Stimulated activated CD4-positive, alpha-beta T cell treated with anti-CD3 and anti-CD28 coated beads, TNF-alpha, amount 100 ng/mL, for 4 hours (primary cell): ENCODE measurements around the gene SOST.
A peak's percentile ranks its signal among the peaks of the same experiment; 100 is the strongest.

ENCODE experiments used
- DNase-seq, 3 experiments: peaks; one replicate each; pipeline ENCODE4 v3.0.0-alpha.2; 2020; ENCODE audit warnings: low read depth in 3 of 3

Gene SOST

DNA sequence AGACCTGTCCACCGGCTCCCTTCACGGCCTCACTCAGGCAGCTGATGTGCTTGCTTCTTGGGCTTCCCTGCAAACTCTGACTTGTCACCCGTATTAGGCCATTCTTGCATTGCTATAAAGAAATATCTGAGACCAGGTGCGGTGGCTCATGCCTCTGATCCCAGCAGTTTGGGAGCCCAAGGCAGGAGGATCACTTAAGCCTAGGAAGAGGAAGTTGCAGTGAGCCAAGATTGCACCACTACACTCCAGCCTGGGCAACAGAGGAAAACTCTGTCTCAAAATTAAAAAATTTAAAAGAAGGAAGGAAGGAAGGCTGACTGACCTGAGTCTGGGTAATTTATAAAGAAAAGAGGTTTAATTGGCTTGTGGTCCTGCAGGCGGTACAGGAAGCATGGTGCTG lies 17.0 kb downstream of the SOST start:
- DNase-seq = no peak

DNA sequence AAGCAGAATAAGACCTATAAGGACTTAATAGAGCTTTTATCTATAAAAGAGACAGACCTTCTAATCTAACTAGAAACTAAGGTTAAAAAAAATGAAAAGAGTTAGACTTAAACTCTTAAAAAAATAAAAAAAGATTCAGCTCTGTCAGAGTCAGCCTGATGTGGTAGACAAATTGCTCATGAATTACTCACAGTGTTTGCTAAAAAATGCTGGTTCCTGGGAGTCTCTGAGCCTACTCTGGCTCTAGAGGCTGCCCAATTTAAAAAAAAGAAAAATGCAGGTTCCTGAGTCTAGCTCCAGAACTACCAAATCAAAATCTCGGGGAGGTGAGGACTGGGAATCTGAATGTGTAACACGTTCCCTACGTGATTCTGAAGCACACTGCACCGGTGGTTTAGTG lies 18.1 kb downstream of the SOST start:
- no peak for DNase-seq

DNA sequence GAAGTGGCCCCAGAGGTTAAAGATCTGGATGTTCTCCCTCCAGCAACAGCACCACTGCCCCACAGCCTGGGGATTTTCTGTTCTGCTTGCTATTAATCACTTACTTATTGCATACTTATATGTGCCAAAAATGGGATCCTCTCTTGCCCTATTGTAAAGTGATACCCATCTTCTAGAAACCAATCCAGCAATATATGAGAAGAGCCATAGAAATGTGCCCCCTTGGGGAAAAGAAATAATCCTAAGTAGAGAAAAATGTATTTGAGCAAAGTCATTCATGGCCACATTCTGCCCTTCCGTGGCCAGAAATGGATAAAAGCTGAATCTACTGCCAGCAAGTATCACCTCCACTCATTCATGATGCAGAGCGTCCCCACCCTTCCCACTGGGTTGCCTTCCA lies 20.9 kb downstream of the SOST start:
- no peak for DNase-seq

DNA sequence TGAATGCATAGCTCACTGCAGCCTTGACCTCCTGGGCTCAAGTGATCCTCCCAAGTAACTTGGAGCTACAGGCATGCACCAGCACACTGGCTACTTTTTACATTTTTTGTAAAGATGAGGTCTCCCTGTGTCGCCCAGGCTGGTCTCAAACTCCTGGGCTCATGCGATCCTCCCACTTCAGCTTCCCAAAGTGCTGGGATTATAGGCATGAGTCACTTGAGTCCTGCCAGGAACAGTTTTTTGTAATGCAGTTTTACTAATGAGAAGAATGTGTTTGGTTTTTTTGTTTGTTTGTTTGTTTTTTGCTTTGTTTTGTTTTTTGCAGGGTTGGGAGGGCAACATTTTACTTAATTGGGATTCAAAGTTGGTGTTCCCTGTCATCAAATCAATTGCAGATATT lies 22.2 kb downstream of the SOST start:
- no peak for DNase-seq

DNA sequence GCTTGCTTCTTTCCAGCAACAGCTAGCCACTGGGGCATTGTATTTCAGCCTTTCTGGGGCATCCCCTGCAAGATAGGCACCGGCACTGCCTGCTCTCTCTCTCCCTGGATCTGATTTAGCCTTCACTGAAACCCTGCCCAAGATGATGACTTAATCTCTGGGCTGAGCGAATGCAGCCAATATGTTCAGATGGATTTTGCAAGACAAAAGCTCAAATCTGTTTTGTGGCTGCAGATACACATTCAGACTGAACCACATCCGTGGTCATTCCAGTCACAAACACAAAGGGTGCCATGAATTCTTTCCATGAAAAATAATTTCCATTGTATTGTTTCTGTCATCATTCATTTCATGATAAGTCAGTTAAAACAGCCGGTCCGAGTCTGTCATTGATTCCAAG lies 24.2 kb downstream of the SOST start:
- DNase-seq = no peak

DNA sequence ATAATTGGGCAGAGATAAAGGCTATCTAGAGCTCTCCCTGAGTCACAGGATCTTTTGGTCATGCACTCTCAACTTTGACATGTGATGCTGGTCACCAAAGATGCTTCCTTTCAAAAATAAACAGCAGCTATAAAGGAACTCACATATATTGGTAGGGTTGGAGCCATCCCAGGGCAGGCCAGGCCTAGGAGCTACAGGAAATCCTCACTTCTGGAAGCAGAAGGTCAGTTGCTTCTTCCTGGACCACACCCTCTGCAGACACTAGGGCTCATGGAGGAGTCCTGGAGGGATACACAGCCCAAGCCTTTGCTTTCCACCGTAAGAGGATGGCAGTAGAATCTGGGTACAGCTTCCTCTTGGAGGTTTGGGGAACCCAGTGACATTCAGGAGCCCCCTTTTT lies 24.6 kb downstream of the SOST start:
- no peak for DNase-seq

DNA sequence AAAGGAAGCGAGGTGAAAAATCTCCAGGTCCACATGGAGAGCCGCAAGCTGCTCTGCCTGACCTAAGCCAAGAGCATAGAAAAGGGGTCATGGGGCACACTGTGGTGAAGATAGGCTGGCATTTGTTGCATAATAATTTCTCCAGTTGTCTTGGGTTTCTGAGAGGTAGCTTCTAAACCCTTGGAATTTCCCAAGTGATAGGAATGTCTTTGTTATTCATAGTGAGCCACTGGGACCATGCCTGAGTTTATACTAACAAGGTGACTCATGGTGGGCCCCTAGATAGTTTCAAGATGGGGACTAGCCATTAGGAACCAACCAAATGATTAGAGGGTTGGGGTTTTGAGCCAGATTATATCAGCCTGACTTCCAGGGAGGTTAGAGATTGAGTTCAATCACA lies 25.6 kb downstream of the SOST start:
- no peak for DNase-seq

DNA sequence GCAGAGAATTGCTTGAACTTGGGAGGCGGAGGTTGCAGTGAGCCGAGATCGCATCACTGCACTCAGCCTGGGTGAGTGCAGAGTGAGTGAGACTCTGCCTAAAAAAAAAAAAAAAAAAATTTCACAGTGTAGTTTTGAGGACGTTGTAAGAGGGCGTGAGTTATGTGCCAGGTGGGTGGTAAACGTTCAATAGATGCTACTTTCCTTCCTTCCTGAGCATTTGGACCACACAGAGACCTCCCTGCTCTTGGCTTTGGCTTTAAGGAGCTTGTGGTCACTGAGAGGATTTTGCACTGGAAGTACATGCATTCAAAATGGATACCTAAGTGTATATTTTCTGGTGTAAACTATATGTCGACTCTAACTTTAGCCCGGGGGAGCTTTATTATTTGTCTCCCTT lies 30.5 kb downstream of the SOST start:
- DNase-seq = no peak

DNA sequence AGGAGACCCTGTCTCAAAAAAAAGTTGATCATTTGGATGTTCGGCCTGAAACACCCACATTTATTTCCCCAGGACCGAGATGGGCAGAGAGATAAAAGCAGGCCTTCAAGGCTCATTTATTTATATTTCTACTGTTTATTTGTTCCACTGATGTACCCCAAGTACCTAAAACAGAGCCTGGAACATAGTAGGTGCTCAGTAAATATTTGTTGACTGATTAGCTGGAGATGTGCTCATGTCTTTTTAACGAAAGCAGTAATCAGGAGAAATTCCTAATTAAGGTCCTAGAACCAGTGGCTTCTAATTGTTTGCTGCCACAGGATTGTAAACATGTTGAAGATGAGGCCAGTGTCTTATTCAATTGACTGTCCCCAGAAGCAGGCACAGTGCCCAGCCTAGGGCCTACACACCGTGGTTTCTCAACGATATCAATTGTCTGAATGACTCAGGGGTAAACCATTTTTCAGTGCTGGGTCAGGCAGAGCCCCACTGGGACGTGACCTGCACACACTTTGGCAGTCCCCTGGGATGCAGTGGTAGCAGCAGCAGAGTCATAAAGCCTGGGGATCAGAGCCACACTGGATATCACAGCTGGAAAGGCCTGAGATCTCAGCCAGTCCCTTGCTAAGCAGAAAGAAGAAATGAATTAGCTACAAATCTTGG lies 34.8 kb downstream of the SOST start:
- DNase-seq = no peak

DNA sequence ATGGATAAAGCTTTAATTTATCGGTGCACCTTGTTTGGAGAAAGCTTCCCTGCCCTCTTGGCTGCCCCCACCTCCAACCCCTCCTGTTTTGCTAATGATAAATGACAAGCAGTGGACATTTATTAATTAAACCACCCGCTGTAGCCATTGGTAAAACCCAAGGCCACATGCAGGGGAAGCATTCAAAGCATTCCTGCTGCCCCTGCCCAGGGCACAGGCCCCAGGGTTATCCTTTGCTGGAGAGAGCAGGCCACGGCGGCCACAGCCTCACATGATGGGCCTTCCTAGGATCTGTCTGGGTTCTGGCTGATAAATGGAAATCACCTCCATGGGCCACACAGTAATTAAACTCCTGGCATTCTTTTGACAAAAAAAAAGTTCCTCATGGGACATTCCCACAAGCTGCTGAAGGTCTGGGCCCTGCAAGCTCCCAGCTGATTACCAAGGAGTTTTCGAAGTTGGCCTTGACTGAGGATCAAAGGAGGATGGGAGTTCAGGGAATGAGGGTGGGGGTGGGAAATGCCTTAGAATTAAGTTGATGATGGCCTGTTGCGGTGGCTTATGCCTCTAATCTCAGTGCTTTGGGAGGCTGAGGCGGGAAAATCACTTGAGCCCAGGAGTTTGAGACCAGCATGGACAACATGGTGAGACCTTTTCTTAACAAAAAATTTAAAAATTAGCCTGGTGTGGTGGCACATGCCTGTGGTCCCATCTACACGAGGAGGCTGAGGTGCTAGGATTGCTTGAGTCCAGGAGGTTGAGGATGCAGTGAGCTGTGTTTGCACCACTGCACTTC lies 35.5 kb downstream of the SOST start:
- no peak for DNase-seq

DNA sequence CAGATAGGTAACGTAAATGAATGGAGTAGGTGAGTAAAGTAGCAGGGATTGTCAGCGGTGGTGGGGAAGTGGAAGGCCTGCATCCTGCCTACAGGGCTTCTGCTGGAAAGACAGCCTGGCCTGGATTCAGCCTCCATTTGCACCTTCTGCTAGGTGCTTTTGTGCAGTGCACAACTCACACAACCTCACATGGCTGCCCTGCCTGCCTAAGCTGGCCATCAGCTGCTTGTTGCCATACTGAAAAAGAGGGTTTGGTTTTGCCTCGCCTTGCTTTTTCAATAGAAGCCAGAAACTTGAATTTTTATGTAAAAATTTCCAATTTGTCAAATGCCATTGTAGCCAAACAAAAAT lies 36.3 kb downstream of the SOST start:
- DNase-seq = no peak

DNA sequence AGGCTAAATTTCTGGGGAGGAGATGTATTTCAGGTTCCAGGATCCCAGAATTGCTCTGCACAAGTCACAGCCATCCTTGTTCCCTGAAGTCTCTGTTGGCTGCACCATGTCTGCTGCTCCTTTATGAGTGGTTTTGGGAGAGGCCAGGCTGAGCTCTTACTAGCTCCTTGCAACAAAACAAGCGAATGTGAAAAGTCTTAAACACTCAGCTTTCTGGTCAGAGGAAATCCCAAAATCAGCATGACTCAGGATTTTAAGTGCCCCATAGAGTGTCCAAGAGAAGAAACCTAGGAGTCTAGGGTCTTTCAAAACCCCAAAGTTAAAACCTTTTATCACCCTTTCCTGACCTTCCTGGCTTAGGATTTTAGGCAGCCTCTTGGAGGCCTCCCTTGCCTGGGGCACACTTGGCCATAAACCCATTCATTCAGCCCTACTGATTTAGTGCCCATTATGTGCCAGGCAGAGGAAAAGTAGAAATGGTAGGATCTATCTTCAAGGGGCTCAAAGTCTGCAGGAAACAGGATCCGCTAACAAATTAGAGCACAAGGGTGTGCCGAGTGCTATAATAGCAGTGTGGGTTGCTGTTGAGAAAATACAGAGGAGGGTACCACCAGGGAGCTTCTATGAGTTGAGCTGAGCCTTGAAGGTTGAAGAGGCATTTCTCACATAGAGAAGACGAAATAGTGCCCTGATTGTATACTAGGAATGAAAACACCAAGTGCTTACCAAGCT lies 36.9 kb downstream of the SOST start:
- DNase-seq = no peak

DNA sequence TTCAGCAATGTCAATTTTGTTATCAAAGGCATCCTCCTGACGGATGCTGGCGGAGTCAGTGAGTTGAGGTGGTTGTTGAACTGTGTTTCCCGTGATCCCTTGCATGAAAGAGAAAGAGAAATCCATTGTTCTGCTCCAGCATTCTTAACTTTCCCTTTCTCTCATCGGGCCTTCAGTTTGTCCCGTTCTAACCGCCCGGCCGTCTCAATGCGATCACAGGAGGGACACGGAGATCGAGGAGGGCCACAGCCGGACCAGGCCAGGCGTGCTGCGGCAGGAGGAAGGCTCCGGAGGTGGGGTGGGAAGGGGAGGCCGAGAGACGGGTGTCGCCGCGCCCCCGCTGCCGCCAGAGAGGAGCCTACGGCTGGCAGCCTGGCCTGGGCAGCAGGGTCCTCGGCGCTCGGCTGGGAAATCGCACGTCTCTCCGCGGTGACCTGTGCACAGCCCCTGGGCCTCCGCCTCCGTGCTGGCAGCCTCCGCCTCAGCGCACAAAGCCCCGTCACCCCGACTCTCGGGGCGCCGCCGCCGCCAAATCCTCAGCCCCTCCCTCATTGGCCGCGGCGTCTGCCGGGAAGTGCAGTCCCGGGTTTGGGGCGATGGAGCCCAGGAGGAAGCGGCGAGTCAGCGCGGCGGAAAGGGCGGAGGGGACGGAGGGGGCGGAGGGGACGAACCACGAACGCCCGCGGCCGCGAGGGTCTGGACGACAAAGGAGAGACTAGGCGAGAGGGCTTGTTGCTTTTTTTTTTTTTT lies 38.1 kb downstream of the SOST start:
- peak; percentile 41 to 61 (median 60) for DNase-seq

DNA sequence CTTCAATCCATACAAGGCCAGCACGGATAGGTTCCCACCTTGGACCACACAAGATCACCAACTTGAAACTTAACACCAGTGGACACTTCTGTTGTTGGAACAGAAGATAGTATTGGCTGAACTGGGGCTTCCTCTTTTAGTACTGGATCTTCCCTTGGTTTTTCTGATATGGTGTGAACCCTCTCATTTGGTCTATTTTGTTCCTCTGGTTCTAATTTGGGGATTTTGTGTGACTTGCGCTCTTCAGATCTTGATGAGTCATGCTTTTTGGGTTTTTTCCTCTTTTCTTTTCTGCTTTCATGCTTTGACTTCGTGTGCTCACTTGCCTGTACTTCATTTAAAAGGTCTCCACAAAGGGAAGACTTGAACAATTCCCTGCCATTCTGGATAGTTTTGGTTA lies 39.0 kb downstream of the SOST start:
- no peak for DNase-seq

DNA sequence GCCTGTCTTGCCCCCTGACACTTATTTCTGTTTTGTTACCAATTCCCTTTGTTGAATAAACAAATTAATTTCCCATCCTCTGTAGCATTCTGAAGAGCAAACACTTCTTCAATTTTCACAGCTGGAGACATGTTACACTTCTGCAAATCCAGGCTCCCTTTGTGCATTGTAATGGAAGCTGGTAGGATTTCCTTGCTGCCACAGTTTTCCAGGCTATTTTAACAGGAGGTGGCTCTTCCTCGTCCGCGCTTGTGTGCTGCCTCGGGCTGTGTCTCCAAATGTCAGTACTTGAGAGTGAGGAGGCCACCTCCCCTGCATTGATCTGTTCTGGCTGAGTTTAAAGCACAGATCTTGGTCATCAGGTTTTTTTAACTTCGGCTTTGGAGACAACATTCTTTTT lies 40.0 kb downstream of the SOST start:
- DNase-seq = no peak

DNA sequence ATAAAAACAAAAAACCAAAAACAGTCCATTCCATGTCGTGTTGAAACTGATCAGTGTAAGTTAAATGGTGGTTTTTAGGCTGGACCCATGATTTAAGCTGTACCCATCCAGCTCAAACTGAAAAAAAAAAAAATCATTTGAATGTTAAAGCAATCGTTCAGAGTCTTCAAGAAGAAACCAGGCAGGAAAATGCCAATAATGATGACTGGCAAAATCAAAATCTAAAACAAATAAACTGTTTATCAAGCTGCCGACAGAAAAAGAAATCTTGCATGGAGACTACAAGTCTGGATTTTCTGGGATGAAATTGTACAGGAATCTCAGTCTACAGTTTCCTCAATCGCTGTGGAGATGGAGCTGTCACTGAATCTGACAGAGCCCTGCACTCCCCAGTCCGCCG lies 40.7 kb downstream of the SOST start:
- DNase-seq = no peak

DNA sequence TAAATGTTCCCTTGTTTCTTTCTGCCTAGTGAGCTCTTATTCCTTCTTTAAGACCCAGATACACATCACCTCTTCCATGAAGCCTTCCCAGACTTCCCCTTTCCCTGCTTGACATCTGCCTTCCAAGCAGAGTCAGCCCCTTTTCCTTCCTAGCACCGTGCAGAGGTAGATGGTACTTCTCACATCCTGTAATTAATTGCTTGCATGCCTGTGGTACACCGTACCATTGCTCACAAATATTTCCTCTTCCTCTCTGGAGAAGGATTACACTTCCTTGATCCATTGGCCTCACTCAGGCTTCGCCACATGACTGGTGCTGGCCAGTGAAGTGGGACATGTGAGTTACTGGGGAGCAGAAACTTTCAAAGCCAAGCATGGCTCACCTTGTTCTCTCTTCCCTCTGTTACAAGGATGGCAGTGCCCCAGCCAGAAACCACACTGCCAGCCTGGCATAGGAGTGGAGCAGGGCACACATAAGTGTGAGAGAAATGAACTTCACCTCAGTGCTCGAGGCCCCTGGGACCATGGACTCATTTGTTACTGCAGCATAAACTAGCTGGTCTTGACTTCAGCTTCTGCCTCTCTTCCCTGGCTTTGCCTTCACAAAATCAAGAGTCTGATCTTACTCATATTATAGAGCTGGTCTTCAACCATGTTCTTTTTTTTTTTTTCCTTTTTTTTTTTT lies 44.0 kb downstream of the SOST start:
- DNase-seq = no peak

DNA sequence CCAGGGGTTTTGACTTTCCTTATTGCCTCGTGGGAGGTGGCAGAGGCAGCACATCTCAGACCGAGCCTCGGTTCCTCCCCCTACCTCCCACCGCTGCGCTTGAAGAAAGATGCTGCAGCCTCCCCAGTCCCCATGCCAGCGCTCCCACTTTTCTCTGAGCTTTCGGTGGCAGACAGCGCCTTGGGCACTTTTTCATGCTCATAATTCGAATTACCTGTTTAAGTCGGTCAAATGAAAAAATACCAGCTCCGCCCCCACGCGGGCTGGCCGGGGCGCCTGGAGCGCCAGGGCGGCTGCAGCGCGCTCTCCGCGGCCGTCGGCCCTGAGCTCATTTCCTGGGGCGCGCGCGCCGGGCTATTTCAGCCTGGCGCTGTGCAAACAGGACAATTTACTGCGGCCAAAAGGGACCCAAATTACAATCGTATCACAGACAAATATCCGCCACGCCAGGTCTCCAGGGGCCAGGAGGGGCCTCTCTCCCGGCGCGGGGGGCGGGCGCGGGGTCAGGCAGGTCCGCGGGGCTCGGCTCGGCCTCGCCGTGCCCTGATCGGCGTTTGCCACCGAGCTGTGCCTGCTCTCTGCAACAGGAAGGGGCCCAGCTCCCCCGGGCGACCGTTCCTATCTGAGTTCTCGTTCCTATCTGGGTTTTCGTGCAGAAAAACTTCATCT lies 45.0 kb downstream of the SOST start:
- DNase-seq = no peak

DNA sequence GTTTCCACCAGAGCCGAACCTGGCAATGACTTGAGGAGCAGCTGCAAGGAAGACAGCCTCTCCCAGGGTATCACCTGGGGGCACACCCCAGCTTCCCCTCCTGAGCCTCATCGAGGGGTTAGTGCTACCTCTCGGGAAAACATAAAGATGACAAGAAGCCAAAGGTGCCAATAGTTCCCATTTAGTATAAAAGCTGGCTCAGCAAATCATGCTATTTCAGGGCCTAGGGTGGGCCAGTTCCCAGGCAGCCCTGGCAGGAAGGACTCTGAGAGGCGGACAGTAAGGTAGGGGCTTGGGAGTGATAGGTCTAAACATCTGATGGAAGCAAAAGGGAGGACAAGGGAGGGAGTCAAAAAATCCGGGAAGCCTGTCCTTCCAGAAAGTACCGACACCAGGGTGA lies 46.2 kb downstream of the SOST start:
- no peak for DNase-seq

DNA sequence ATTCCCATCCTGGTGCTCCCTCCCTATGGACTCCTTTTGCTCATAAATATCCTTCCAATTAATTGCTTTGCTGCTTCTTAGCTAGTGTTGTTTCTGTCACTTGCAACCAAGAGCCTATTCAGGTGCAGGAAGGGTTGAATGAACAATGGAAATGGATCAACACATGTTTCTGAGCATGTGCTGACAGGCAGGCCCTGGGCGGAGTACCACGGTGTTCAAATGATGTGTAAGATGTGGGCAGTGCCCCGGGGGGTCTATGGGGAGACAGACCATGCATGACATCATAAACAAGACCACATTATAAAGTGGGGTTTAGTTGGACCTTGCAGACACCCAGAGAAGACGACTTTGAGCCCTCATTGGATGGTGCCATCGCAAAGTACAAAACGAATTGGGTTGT lies 48.5 kb downstream of the SOST start:
- DNase-seq = no peak

DNA sequence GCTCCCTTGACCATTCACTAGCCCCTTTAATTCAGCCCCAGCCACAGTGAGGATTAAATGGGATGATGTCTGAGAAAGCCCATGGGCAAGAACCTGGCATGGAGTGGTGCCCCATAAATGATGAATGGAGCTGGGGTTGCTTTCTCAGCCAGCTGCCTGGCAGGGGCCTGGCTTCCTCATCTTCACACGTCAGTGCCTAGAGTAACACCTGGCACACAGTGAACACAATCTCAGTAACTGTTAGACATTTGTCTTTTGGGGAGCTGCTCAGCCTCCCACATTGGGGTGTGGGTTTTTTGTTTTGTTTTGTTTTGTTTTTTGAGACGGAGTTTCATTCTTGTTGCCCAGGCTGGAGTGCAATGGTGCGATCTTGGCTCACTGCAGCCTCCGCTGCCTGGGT lies 49.4 kb downstream of the SOST start:
- no peak for DNase-seq
